Measurements from ENCODE around the gene GSE1.

GSE1 gene

DNA sequence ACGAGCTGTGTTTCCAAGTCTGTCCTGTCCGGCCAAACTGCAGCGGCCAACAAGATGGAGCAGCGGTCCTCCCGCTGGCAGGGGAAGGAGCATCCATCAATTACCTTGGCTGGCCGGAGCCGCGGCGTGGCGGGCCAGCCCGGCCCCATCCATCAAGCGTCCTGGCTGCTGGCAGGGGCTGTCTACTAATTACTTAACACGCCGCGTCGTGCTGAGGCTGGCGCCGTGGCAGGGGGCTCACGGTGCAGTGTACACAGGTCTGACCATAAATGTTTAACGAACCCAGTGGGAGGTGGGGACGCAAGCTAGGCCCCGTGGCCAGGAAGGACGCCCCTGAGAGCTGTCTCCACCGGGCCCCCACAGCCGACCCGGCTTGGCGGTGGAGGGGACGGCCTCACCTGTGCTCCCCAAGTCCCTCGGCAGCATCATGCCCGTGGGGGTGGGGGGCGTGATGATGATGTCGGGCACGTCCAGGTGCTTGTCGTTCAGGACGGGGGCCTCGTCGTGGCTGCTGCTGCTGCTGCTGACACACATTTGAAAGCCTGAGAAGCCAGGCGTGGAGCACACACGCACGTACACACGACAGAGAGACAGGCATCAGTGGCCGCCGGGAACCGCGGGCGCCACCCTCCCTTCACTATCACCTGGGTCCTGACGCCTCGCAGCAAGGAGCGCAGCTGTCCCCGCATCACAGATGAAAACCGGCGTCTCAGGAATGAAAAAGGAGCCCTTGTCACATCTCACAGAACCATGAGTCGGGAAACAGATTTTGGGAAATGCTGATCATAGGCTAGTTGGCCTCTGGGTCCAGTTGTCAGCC lies 96.9 kb downstream of the GSE1 start:
- peak; percentile 72 to 76 for DNase-seq

DNA sequence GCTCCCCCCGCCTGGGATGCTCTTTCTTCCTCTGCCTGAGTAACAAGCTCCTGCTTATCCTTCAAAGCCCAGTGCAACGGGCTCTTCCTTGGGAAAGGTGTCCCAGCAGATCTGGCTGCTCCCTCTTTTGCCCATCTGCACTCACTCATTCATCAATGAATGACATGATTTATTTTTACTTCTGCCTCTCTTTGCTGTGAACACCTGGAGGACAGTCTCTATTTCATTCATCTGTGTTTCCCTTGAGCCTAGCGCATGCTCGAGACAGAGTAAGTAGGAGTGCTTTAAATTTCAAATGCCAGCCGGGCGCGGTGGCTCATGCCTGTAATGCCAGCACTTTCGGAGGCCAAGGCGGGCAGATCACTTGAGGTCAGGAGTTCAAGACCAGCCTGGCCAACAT lies 97.6 kb downstream of the GSE1 start:
- DNase-seq, result peak; percentile 90 to 93

DNA sequence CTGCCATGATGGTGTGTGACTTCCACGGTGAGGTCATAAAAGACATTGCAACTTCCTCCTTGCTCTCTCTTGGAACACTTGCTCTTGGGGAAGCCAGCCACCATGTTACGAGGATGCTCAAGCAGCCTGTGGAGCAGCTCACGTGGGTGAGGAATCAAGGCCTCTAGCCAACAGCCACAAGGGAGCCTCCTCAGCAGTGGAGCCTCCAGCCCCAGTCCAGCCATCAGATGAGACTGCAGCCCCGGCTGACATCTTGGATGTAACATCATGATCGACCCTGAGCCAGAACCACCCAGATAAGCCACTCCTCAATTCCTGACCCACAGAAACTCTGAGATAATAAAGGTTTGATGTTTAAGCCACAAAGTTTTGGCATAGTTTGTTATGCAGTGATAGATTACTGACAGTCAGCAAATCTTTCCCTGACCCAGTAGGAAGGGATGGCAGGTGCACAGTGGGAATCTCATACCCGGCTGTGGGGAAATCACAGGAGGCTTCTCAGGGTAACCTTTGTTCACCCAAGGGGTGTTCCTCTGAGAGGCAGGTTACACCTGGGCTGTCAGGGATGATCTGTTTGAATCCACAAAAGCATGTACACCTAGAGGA lies 99.0 kb downstream of the GSE1 start:
- no peak for DNase-seq

DNA sequence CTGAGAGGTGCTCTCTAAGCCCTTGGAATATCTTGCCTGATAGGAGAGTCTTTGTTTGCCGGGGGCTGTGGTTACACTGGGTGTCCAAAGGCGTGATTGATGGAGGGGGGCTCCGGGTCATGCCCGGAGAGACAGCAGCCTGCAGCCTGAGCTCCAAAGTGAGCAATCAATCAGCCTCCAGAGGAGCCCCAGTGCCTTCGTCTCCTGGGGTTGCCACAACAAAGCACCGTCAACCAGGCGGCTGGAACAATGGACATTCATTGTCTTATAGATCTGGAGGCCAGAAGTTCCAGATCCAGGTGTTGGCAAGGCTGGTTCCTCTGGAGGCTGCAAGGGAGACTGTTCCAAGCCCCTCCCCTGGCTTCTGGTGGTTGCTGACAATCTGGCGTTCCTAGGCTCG lies 99.7 kb downstream of the GSE1 start:
- peak in 1 of 2 experiments; percentile 41 for DNase-seq

DNA sequence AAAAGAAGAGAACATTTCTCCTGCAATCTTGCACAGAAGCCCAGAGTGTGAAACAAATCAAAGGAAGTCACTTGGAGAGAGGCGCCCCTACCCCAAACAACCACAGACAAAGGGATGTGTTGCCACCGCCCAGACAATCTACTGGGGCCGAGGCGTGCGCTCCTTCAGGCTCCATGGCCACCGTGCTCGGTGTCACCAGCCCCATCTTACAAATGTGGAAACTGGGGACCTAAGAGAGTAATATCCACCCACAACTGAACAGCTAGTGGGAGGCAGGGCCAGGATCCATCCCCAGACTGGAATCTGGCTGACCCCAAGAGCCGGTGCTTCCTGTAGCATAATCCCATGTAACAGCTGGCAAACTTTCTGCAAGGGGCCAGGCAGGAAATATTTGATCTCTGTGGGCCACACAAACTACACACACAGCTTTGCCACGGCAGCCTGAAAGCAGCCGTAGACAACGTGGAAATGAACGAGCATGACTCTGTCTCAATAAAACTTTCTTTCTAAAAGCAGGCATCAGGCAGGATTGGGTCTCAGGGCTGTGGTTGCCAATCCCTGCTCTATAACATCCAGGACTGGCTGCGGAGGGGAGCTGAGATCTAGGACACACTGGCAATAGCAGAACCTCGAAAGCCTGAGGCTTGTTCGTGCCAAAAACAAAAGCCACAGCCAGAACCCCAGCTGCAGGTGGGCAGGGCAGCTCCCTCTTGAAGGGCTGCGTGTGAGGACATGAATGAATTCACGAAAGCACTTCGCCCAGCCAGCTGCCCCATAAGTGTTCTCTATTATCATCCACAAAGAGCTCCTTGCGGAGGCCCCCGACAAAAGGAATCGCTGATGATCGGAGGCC lies 102.3 kb downstream of the GSE1 start:
- DNase-seq, result peak; percentile 96

DNA sequence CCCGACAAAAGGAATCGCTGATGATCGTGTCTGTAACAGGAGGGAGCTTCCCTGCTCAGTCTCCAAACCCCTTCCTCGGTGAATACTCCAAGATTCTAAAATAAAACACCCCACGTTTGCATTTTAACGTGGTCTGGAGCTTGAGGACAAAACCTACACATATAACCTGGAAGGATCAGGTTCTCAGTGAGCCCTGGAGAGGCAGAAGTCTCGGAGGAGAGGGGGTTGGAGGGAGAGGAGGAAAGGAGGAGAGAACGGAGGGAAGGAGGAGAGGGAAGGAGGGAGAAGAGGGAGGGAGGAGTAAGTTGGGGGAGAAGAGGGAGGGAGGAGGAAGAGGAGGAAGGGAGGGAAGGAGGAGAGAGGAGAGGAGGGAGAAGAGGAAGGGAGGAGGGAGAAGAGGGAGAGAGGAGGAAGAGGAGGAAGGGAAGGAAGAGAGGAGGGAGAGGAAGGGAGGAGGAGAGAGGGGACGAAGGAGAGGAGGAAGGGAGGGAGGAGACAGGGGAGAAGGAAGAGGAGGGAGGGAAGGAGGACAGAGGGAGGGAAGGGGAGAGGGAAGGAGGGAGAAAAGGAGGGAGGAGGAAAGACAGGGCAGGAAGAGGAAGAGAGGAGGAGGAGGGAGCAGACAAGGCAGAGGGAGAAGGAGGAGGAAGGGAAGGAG lies 103.0 kb downstream of the GSE1 start:
- DNase-seq, result no peak

DNA sequence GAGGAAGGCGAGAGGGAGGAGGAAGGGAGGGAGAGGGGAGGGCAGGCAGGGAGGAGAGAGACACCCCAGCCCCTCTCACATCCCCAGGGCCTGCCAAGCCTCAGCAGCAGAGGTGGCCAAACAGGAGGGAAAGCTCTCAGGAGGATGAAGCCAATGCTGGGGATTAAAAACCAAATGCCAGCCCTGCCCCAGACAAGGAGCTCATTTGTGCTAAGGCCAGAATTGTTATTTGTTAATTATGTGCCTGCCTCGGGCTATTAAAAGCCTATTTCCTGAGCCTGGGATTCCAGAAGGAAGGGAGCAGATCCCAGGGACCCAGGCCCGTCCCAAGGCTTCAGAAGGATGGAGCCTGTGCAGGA lies 103.5 kb downstream of the GSE1 start:
- no peak for DNase-seq

DNA sequence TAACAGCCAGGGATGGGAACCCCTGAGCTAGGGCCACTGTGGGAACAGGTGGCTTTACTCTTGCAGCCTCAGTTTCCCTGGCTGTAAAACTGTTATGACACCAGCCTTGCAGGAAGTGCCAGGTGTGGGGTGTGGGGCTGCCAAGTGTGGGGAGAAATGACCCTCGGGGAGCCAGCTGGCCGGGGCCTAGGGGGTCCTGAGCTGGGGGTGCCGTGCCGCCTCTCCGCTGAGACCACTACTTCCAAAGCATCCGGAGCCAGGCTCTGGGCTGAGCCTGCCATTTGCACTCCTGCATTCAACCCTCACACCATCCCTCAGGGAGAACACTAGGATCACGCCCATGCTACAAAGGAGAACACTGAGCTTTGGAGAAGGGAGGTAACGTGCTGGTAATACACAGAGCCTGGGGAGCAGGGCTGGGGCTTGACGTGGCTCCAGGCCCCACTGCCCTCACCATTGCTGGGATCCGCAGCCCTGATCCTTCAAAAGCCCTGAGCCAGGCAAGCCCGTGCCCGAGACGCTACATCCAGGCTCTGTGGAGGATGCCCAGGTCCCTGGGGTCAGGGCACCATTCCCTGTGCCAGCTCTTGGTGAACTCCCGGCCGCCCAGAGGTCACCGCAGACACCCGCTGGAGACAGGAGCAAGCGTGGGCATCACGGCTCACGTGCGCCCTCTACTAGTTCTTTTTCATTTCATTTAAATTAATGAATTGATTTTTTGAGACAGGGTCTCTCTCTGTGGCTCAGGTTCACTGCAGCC lies 104.5 kb downstream of the GSE1 start:
- DNase-seq, result peak; percentile 76 to 89

DNA sequence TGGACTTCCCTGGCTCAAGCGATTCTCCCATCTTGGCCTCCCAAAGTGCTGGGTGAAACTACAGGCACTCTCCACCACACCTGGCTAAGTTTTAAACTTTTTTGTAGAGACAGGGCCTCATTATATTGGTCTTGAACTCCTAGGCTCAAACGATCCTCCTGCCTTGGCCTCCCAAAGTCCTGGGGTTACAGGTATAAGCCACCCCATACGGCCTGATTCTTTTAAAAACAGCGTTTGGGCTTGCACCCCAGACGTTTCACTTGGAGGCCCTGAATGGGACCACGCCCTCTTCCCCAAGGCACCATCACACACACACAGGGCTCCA lies 105.0 kb downstream of the GSE1 start:
- no peak for DNase-seq

DNA sequence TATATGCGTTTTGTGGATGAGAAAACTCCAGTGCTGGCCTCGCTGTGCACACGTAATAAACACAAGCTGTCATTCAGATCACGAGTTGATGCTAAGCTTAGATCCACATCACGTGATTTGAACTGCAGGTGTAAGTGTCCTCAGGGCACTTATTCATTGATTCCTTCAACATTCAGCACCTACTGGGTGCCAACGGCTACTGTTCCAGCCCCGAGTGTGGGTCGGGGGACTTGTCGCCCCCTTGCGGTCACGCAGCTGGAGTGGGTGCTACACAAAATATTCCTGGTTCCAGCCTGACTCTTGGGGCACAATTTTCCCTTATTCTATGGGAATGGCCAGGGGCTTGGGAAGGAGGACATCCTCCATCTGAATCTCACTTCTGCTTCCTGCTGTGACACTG lies 105.6 kb downstream of the GSE1 start:
- DNase-seq, result peak; percentile 75 to 79

DNA sequence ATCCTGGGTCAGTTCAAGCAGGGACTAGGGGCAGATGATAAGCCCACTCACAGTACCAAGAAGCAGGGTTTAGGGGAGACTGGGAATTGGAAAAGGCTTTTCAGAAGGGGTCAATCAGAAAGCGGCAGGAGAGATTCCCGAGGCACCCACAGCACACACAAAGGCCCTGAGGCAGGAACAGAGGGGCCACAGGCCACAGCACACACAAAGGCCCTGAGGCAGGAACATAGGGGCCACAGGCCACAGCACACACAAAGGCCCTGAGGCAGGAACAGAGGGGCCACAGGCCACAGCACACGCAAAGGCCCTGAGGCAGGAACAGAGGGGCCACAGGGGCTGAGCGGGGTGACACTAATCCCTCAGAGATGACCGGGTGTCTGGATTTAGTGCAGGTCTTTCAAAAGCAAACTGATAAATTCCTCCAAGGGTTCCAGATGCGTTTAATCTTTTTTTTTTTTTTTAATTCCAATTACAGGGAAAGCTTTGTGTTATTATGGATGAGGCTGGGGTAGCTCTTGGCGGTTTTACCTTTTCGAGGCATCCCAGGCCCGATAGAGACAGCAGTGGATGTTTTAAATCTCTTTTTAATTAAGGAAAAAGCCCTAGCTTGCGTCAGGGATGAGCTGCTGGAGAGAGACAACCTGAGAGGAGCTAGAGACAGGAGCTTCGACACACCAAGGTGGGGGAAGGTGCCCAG lies 106.6 kb downstream of the GSE1 start:
- DNase-seq, result no peak

DNA sequence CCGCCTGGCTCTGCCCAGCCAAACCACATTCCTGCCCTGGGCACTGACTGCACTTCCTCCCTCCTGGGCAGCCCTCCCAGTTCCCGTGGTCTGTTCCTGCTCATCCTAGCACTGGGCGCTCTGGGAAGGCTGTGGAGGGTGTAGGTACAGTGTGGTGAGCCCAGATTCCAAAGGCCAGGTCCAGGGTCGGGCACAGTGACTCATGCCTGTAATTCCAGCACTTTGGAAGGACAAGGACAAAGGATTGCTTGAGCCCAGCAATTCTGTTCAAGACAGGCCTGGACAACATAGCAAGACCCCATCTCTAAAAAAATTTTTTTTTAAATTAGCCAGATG lies 107.1 kb downstream of the GSE1 start:
- no peak for DNase-seq

DNA sequence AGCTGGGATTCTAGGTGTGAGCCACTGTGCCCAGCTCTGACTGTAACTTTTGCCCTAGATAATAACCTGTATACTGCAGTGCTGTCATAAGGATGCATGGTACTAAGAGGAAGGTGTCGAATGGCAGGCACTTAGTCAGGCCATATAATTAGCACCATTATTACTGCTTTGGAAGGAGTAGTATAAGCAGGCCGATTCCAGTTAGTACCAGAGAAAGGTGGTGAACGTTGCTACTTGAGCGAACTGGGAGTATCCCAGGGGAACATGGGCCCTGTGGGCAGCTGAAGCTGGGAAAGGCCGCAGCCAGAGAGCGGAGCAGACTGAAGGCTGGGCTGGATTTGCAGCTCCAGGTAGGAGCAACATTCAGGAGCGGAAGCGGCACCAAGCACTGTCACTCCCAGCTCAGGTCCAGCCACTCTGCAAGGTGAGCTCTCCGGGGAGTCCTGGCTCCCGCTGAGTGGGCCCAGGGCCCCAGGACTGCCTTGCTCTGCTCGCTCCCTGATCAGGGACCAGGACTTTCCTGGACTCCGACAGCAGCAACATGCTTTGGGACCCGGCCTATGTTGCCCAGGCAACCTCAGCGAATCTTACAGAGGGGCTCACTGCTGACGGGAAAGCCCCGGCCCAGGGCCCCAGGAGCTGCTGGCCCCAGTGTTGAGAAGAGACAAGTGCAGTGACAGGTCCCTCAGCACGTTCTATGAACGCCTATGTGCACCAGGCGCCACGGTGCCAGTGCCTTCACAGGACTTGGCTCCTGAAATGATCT lies 109.2 kb downstream of the GSE1 start:
- DNase-seq, result no peak

DNA sequence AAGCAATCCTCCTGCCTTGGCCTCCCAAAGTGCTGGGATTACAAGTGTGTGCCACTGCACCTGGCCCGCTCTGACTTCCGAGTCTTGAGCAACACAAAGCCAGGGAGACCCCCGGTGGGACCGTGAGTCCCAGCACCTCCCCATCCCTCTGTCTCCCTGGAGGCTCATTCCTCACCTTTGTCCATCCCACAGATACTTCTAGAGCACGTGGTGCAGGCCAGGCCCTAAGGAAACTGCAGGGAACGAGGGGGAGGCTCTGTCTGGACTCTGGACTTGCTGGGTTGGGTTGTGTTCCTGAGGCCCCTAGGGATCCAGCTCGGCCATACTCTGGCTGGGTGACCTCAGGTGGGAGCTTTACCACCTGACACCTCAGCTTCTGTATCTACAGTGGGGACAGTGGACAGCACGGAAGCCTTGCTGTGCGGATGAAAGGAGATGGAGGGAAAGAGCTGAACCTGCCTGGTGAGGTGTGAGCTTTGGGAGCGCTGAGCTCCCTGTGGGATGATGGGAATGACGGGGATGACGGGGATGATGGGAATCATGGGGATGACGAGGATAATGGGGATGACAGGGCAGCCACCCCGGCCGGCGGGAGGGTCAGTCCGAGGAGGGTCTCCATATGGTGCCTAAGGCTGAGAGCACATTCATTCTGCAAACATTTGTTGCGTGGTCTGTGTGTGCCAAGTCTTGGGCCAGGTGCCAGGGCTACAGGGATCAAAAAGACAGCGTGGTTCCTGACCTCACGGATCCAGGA lies 111.2 kb downstream of the GSE1 start:
- no peak for DNase-seq

DNA sequence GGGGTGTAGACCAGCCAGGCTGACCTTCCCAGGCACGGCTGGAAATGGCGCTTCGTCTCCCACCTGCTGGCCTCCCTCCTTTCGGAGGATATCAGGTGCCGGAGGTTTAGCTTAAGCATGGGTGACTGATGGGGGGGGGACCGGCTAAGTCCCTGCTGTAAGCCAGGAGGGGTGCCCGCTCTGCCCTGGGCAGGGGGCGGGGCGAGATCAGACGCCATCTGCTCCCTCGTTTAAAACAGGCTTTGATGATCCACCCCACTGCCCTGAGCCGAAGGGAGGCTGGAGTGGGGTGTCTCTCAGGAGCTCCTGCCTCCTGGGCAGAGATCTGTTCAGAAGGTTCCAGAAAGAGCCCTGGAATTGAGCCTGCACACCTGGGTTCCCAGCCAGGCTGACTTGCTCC lies 111.8 kb downstream of the GSE1 start:
- no peak for DNase-seq

Measured in SHP77 (cell line).